DND-41 (cell line): ENCODE results near the gene MEGF6.

ENCODE experiments used
- ATAC-seq: fragments of 200-7000 bp; cut with Tn5 transposase; 3 replicates; pipeline ENCODE4 v1.9.1; 2021; ENCODE audit warnings: low read depth; ENCODE audit not compliant: insufficient read depth
- DNase-seq: peaks from one replicate; pipeline ENCODE4 v3.0.0-alpha.2; 2020
- H2AFZ ChIP-seq: 2 replicates; pipeline ENCODE4 v1.6.0; 2012; ENCODE audit warnings: low read depth, low read length
- H3K27ac ChIP-seq: 2 replicates; pipeline ENCODE4 v1.5.1; 2012; ENCODE audit warnings: low read length, inconsistent platforms
- H3K27me3 ChIP-seq: fragments of 200-600 bp; sonication (generic); 2 replicates; pipeline ENCODE4 v1.6.0; 2012; ENCODE audit warnings: low read length, mild to moderate bottlenecking, inconsistent platforms; ENCODE audit not compliant: insufficient read depth, poor library complexity
- H3K36me3 ChIP-seq: 2 replicates; pipeline ENCODE4 v1.5.1; 2012; ENCODE audit warnings: low read length, inconsistent platforms; ENCODE audit not compliant: insufficient read depth
- H3K4me1 ChIP-seq: 2 replicates; pipeline ENCODE4 v1.5.1; 2012; ENCODE audit warnings: mild to moderate bottlenecking, low read length; ENCODE audit not compliant: insufficient read depth
- H3K4me2 ChIP-seq: 2 replicates; pipeline ENCODE4 v1.6.0; 2012; ENCODE audit warnings: mild to moderate bottlenecking, moderate library complexity, low read length, inconsistent platforms; ENCODE audit not compliant: insufficient read depth
- H3K4me3 ChIP-seq, 2 experiments: fragments of 200-600 bp in 1 of 2; shearing (Covaris generic) in 1 of 2; 2 replicates each; pipeline ENCODE4 v1.5.1; 2012 to 2016; ENCODE audit warnings: inconsistent platforms in 2 of 2, low read length in 2 of 2, mild to moderate bottlenecking in 2 of 2, low read depth in 1 of 2, moderate library complexity in 1 of 2
- H3K79me2 ChIP-seq: 2 replicates; pipeline ENCODE4 v1.6.0; 2012; ENCODE audit warnings: low read length, inconsistent platforms; ENCODE audit not compliant: insufficient read depth
- H3K9ac ChIP-seq: 2 replicates; pipeline ENCODE4 v1.6.0; 2012; ENCODE audit warnings: low read depth, mild to moderate bottlenecking, inconsistent platforms, low read length, moderate library complexity
- H3K9me3 ChIP-seq: 2 replicates; pipeline ENCODE4 v1.5.1; 2012; ENCODE audit warnings: low read length, moderate library complexity, mild to moderate bottlenecking, inconsistent platforms; ENCODE audit not compliant: insufficient read depth, severe bottlenecking
- H4K20me1 ChIP-seq: 2 replicates; pipeline ENCODE4 v1.6.0; 2012; ENCODE audit warnings: low read length; ENCODE audit not compliant: insufficient read depth
- CTCF ChIP-seq: IDR thresholded peaks from 2 replicates; pipeline ENCODE4 v1.5.1; 2012; ENCODE audit warnings: borderline replicate concordance, low read length, moderate library complexity, mild to moderate bottlenecking; ENCODE audit not compliant: poor library complexity, severe bottlenecking; ENCODE audit errors: extremely low read depth
- EZH2 ChIP-seq: IDR thresholded peaks from 3 replicates; pipeline ENCODE4 v1.6.1; 2012; ENCODE audit warnings: borderline replicate concordance, low read depth, mild to moderate bottlenecking, moderate library complexity, low read length, inconsistent platforms; ENCODE audit not compliant: severe bottlenecking

The MEGF6 gene

DNA sequence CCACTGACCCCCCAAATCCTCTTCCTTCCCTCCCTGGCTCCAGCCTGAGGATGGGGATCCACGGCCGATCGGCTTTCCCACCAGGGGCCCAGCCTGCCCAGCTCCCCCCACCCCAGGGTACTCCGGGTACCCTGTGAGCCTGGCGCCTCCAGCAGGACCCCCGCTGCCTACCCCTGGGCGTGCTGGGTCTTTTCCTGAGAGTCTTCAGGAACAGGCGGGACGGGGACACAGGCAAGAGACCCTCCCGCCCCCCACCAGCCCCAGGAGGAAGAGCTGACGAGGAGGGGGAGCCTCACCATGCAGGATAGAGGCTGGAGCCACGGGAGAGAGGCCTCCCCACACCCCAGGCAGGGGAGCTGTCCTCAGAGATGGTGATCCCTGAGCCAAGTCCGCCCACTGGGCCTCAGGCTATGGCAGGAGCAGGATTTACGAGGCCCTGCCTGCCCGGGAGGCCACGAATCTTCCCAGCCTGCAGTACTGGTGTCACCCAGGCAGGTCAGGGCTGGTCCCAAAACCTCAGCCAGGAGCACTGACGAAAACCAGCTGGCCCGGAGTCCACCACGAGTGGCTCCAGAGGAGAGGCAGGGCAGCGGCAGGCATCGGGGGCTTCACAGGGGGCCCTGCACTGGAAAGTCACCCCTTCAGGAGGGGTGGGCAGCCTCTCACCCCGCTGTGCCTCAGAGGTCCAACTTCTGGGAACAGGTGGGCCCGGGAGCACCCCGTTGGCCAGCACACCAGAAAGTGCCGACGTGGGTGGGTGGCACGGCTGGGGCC lies 58.0 kb downstream of the MEGF6 start:
- DNase-seq (no peak), ATAC-seq (no peak)
- no peak overlapping the region for H3K4me2 ChIP-seq
- no peaks in the 10 kb centered on the region for H3K79me2 ChIP-seq
- H2AFZ ChIP-seq, result no peak overlapping the region
- no peak overlapping the region for H3K4me3 ChIP-seq
- no peaks in the 10 kb centered on the region for H3K27me3 ChIP-seq
- no peak for TF ChIP-seq CTCF
- no peak for TF ChIP-seq EZH2
- H3K9me3 ChIP-seq, result no peaks in the 10 kb centered on the region
- no peaks in the 10 kb centered on the region for H3K4me1 ChIP-seq
- no peaks in the 10 kb centered on the region for H3K36me3 ChIP-seq
- no peak overlapping the region for H3K9ac ChIP-seq
- H4K20me1 ChIP-seq, result no peaks in the 10 kb centered on the region
- H3K27ac ChIP-seq, result no peak overlapping the region

DNA sequence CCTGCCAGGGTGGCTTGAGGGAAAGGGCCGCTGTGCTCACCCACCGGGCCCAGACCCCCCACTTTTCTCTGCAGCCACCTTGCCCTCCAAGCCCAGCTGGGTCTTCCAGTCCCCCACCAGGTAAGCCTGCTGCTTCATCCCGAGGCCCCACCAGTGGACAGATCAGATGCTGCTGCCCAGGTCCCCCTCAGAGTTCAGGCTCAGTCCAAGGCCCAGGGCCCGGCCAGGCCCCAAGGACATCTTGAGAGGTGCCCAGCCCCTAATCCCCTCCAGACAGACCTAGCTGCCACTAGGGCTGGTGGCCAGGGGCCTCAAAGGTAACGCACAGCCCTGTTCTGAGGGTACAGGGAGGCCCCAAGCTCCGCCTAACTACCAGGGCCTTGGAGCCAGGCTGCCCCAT lies 58.6 kb downstream of the MEGF6 start:
- ATAC-seq (no peak), DNase-seq (no peak)
- Histone ChIP-seq H3K4me3 (no peak overlapping the region), H3K9me3 (no peaks in the 10 kb centered on the region), H3K27ac (no peak overlapping the region), H3K9ac (no peak overlapping the region), H3K27me3 (no peaks in the 10 kb centered on the region), H3K4me2 (no peak overlapping the region), H3K79me2 (no peaks in the 10 kb centered on the region), H2AFZ (no peak overlapping the region), H4K20me1 (no peaks in the 10 kb centered on the region), H3K36me3 (no peaks in the 10 kb centered on the region), H3K4me1 (no peaks in the 10 kb centered on the region)
- no peak for TF ChIP-seq EZH2
- no peak for TF ChIP-seq CTCF

GRCh38 chr1:3552176-3552575 lies 59.1 kb downstream of the MEGF6 start:
- no peak for ATAC-seq
- no peak for TF ChIP-seq CTCF
- no peak for TF ChIP-seq EZH2

DNA sequence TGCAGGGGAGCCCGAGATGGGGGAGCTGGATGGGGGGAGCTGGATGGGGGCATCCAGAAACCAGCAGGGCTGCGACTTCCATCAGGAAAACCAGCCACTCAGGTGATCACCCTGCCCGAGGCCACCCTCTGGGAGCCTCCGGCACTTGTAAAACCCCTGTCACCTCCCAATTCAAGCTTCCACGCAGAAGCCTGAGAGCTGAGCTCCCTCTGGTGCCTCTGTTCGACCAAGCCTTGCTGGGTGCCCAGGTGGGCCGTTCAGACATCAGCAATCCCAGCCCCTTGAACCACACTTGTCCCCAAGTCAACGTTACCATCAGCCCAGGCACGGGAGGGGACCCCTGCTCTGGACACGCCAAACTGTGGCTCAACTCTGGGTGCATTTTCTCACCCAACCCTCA lies 59.6 kb downstream of the MEGF6 start:
- Histone ChIP-seq H3K27ac (no peak overlapping the region), H3K9me3 (no peaks in the 10 kb centered on the region)
- no peak for ATAC-seq

More at GRCh38 chr1:3552176-3552575, 59.1 kb downstream of the MEGF6 start:
- no peak overlapping the region for H3K4me3 ChIP-seq
- no peak overlapping the region for H3K9ac ChIP-seq
- no peaks in the 10 kb centered on the region for H3K27me3 ChIP-seq
- no peaks in the 10 kb centered on the region for H3K79me2 ChIP-seq
- no peaks in the 10 kb centered on the region for H4K20me1 ChIP-seq
- no peak for DNase-seq
- H3K36me3 ChIP-seq, result no peaks in the 10 kb centered on the region
- H2AFZ ChIP-seq, result no peak overlapping the region
- no peak overlapping the region for H3K27ac ChIP-seq
- H3K9me3 ChIP-seq, result no peaks in the 10 kb centered on the region
- H3K4me1 ChIP-seq, result no peaks in the 10 kb centered on the region
- H3K4me2 ChIP-seq, result no peak overlapping the region

More for the DNA sequence above, 59.6 kb downstream of the MEGF6 start:
- Histone ChIP-seq H2AFZ (no peak overlapping the region), H3K79me2 (no peaks in the 10 kb centered on the region), H3K4me2 (no peak overlapping the region), H3K4me3 (no peak overlapping the region), H3K36me3 (no peaks in the 10 kb centered on the region), H3K9ac (no peak overlapping the region), H4K20me1 (no peaks in the 10 kb centered on the region), H3K27me3 (no peaks in the 10 kb centered on the region), H3K4me1 (no peaks in the 10 kb centered on the region)
- no peak for TF ChIP-seq CTCF
- no peak for TF ChIP-seq EZH2
- no peak for DNase-seq
